ENCODE data around the gene RPL11.

DNA sequence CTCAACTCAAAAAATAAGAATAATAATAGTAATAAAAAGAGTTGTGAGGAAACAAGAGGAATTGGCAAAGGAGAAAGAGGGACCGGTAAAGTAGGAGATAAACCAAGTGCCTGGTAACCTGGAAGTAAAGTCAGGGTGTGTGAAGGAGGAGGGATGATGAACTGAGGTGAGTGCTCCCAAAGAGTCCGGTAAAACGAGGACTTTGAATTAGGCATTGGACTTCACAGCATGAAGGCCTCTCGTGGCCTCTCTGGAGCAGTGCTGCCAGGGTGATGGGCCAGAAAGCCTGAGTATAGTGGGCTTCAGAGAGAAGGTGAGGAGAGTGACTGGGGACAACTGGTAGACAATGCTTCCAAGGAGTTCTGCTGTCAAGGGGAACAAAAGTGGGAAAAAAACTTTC, 17.6 kb downstream of the RPL11 start:
- TF ChIP-seq CTCF (IDR thresholded peaks at IDR 0.05; ENCODE audit: low read depth, low read length, missing input control), result no peak
- TF ChIP-seq, protein P1, sequence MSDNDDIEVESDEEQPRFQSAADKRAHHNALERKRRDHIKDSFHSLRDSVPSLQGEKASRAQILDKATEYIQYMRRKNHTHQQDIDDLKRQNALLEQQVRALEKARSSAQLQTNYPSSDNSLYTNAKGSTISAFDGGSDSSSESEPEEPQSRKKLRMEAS (IDR thresholded peaks at IDR 0.05), result no peak
